GM12891 (cell line): ENCODE results near the gene ERVW-1.

ENCODE experiments used
- POLR2A ChIP-seq: IDR thresholded peaks from 2 replicates; pipeline ENCODE4 v1.6.1; 2011; ENCODE audit warnings: low read depth, low read length, control low read depth
- POLR2AphosphoS5 ChIP-seq: IDR thresholded peaks from 2 replicates; pipeline ENCODE4 v1.6.1; 2011; ENCODE audit warnings: low read depth, low read length, control low read depth
- POU2F2 ChIP-seq: IDR thresholded peaks from 2 replicates; pipeline ENCODE4 v1.6.1; 2011; ENCODE audit warnings: low read depth, mild to moderate bottlenecking, control low read depth, low read length, moderate library complexity
- SPI1 ChIP-seq: IDR thresholded peaks from 2 replicates; pipeline ENCODE4 v1.6.1; 2011; ENCODE audit warnings: low read depth, low read length, control low read depth
- TAF1 ChIP-seq: IDR thresholded peaks from 2 replicates; pipeline ENCODE4 v1.6.1; 2011; ENCODE audit warnings: low read depth, low read length, control low read depth

- TF ChIP-seq POLR2A: no peak
- TF ChIP-seq POLR2AphosphoS5: no peak
- no peak for TF ChIP-seq POU2F2
- TF ChIP-seq TAF1: no peak
- no peak for TF ChIP-seq SPI1
Observed at GRCh38 chr7:92487804-92488203, 10.1 kb upstream of the ERVW-1 start.
